HFFc6 (cell line): Measurements from ENCODE around the gene CPVL. TPM values are rescaled to one million over a fixed set of nuclear protein-coding genes. Genes with fewer than 3 reads are reported as not detected.
A peak's percentile ranks its signal among the peaks of the same experiment; 100 is the strongest.

Experiments used
- DNase-seq: peaks from one replicate; pipeline ENCODE4 v3.0.0-alpha.2; 2018
- H3K27ac Mint-ChIP-seq: 2 replicates; pipeline ENCODE4 v1.8.0; 2020; ENCODE audit warnings: mild to moderate bottlenecking, mixed read lengths
- H3K27me3 Mint-ChIP-seq: 2 replicates; pipeline ENCODE4 v1.8.0; 2021; ENCODE audit warnings: mild to moderate bottlenecking, moderate library complexity, mixed read lengths; ENCODE audit not compliant: insufficient read depth
- H3K36me3 Mint-ChIP-seq: 2 replicates; pipeline ENCODE4 v1.8.0; 2021; ENCODE audit warnings: low read depth, mixed read lengths
- H3K4me1 Mint-ChIP-seq: 2 replicates; pipeline ENCODE4 v1.8.0; 2020; ENCODE audit warnings: low read depth, mixed read lengths
- H3K4me3 Mint-ChIP-seq: 2 replicates; pipeline ENCODE4 v1.8.0; 2020; ENCODE audit warnings: mild to moderate bottlenecking, moderate library complexity, mixed read lengths
- H3K9me3 Mint-ChIP-seq: 2 replicates; pipeline ENCODE4 v1.8.0; 2020; ENCODE audit warnings: mild to moderate bottlenecking, mixed read lengths
- CTCF ChIP-seq: fragments of 200-600 bp; sonication (generic); IDR thresholded peaks from 2 replicates; pipeline ENCODE4 v1.5.0; 2021; ENCODE audit warnings: antibody characterized with exemption, mild to moderate bottlenecking
- total RNA-seq, 6 experiments: library from RNA; stranded (reverse); fragmentation: NEBNext Ultra II Directional; extraction: Animal tissue kit (Norgen Biotek cat#: 25700); gene quantifications; 2 replicates in 1 of 6; 3 replicates in 5 of 6; pipeline ENCODE4 v1.2.3, GENCODE V29; 2021

The CPVL gene
- total RNA-seq, 6 experiments from 2014 or later: not detected

GRCh38 chr7:29105752-29106668 is 40.3 kb downstream of the CPVL start:
- no peaks in the 10 kb centered on the region for H3K4me1 Mint-ChIP-seq
- H3K4me3 Mint-ChIP-seq: no peak overlapping the region
- peak; percentile 81 for TF ChIP-seq CTCF
- H3K9me3 Mint-ChIP-seq: no peaks in the 10 kb centered on the region
- peak; percentile 68 for DNase-seq
- no peak overlapping the region for H3K27ac Mint-ChIP-seq
- H3K36me3 Mint-ChIP-seq: no peaks in the 10 kb centered on the region
- H3K27me3 Mint-ChIP-seq: peaks cover 9% of the 10 kb centered on the region

GRCh38 chr7:29105191-29105590 is 41.1 kb downstream of the CPVL start:
- H3K4me3 Mint-ChIP-seq: no peak overlapping the region
- TF ChIP-seq CTCF: no peak
- no peak for DNase-seq
- peaks cover 7% of the 10 kb centered on the region for H3K27me3 Mint-ChIP-seq
- no peaks in the 10 kb centered on the region for H3K9me3 Mint-ChIP-seq
- H3K27ac Mint-ChIP-seq: no peak overlapping the region
- H3K4me1 Mint-ChIP-seq: no peaks in the 10 kb centered on the region
- H3K36me3 Mint-ChIP-seq: no peaks in the 10 kb centered on the region

- H3K27ac Mint-ChIP-seq: no peak overlapping the region
Measured at GRCh38 chr7:29102558-29103151, 43.7 kb downstream of the CPVL start.

GRCh38 chr7:29100924-29101323 is 45.4 kb downstream of the CPVL start:
- Mint-ChIP-seq H3K27me3 (peaks cover 2% of the 10 kb centered on the region; the same call in 1 of the 2 replicates), H3K4me1 (no peaks in the 10 kb centered on the region), H3K9me3 (no peaks in the 10 kb centered on the region), H3K27ac (no peak overlapping the region), H3K4me3 (no peak overlapping the region), H3K36me3 (no peaks in the 10 kb centered on the region)
- no peak for DNase-seq
- no peak for TF ChIP-seq CTCF

More at GRCh38 chr7:29102558-29103151, 43.7 kb downstream of the CPVL start:
- Mint-ChIP-seq H3K9me3 (no peaks in the 10 kb centered on the region), H3K27me3 (peaks cover under 1% of the 10 kb centered on the region; the same call in 1 of the 2 replicates), H3K36me3 (no peaks in the 10 kb centered on the region), H3K4me3 (no peak overlapping the region), H3K4me1 (no peaks in the 10 kb centered on the region)
- peak; percentile 44 for DNase-seq
- TF ChIP-seq CTCF: peak; percentile 86

GRCh38 chr7:29099896-29100847 is 46.2 kb downstream of the CPVL start:
- Mint-ChIP-seq H3K4me3 (no peak overlapping the region), H3K27ac (no peak overlapping the region), H3K9me3 (no peaks in the 10 kb centered on the region), H3K27me3 (peaks cover 2% of the 10 kb centered on the region; the same call in 1 of the 2 replicates), H3K4me1 (no peaks in the 10 kb centered on the region), H3K36me3 (no peaks in the 10 kb centered on the region)
- no peak for DNase-seq
- no peak for TF ChIP-seq CTCF
